Brain microvascular endothelial cell (primary cell): ENCODE data around the gene VCAM1.

ENCODE experiments used
- DNase-seq: peaks from one replicate; pipeline ENCODE4 v3.0.0-alpha.2; 2020
- H3K27ac ChIP-seq: fragments of 250-450 bp; sonication (Bioruptor Pico); 2 replicates; pipeline ENCODE4 v1.5.1; 2020; ENCODE audit warnings: mild to moderate bottlenecking, moderate library complexity
- H3K27me3 ChIP-seq: fragments of 250-450 bp; sonication (Bioruptor Pico); replicated peaks from 2 replicates; pipeline ENCODE4 v1.5.1; 2020; ENCODE audit warnings: mild to moderate bottlenecking
- H3K36me3 ChIP-seq: fragments of 250-450 bp; sonication (Bioruptor Pico); replicated peaks from 2 replicates; pipeline ENCODE4 v1.5.1; 2020; ENCODE audit warnings: mild to moderate bottlenecking
- H3K4me3 ChIP-seq: 2 replicates; pipeline ENCODE4 v1.5.1; 2011; ENCODE audit warnings: low read depth, mild to moderate bottlenecking, control low read depth, low read length, moderate library complexity
- CTCF ChIP-seq: IDR thresholded peaks from 2 replicates; pipeline ENCODE4 v1.5.1; 2011; ENCODE audit warnings: low read depth, mild to moderate bottlenecking, moderate library complexity, low read length, control low read depth, inconsistent platforms; ENCODE audit errors: missing control alignments
- in situ Hi-C: cut with HindIII; loops from 2 replicates; pipeline ENCODE4 v1.10.0; 2017; ENCODE audit warnings: low sequenced_read_pairs, low pct_ligation_motif_present

Gene VCAM1

GRCh38 chr1:100759188-100759587 is 39.6 kb downstream of the VCAM1 start:
- Histone ChIP-seq H3K36me3 (no peaks in the 10 kb centered on the region), H3K27me3 (no peaks in the 10 kb centered on the region), H3K27ac (no peak overlapping the region), H3K4me3 (no peak overlapping the region)
- no peak for TF ChIP-seq CTCF
- in situ Hi-C loops = no loop called here
- DNase-seq = no peak

DNA sequence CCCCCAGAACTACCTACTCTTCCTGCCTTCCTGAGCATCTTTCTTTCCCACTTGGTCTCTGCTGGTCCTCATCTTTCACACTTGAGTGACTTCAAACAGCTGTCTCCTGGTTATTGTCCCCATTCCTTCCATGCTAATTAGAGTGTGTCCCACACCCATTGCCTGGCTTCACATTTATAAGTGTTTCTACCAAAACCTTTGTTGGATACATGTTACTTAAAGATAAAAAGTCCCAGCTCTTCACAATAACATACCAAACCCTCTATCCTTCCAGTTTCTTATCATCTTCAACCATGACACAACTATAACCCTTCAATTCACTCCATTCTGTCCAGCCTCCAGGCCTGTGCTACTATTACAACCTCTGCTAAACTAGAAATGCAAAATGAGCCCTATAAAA is 41.0 kb downstream of the VCAM1 start:
- in situ Hi-C loops = no loop called here
- no peaks in the 10 kb centered on the region for H3K27me3 ChIP-seq
- no peak overlapping the region for H3K27ac ChIP-seq
- H3K4me3 ChIP-seq = no peak overlapping the region
- TF ChIP-seq CTCF = no peak
- DNase-seq = no peak
- no peaks in the 10 kb centered on the region for H3K36me3 ChIP-seq

DNA sequence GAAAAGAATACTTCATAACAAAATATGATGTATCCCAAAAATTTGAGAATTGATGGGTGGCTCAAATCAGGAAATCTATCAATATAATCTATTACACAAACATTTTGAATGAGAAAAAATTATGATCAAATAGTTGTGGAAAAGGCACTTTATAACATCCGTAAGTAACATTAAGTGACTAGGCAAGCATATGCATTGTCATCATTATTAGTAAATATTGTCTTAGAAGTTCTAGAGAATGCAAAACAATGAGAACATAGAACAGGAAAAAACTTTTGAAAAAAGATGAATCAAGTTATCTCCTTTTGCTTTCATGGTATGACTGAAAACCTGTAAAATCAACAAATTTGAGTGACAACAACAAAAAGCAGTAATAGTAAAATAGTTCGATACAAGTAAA is 42.9 kb downstream of the VCAM1 start:
- Histone ChIP-seq H3K36me3 (no peaks in the 10 kb centered on the region), H3K27me3 (no peaks in the 10 kb centered on the region), H3K27ac (no peak overlapping the region), H3K4me3 (no peak overlapping the region)
- TF ChIP-seq CTCF = no peak
- in situ Hi-C loops = no loop called here
- no peak for DNase-seq

DNA sequence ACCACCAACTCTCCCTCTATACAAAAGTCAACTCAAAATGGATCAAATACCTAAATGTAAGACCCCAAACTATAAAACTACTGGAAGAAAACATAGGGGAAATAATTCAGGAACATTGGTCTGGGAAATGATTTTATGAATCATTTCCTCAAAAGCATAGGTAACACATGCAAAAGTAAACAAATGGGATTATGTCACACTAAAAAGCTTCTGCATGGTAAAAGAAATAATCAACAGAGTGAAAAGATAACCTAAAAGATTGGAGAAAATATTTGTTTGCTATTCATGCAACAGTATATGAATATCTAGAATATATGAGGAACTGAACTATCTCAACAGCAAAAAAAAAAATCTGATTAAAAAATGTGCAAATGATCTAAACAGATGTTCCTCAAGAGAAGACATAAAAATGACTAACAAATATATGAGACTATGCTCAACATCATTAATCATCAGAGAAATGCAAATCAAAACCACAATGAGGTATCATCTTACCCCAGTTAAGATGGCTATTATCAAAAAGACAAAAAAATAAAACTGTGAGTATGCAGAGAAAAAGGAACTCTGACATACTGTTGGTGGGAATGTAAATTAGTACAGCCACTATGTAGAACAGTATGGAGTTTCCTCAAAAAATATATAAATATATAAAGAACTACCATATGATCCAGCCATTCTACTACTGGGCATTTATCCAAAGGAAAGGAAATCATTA is 47.8 kb downstream of the VCAM1 start:
- no peak overlapping the region for H3K4me3 ChIP-seq
- no peak for TF ChIP-seq CTCF
- DNase-seq = no peak
- H3K36me3 ChIP-seq = no peaks in the 10 kb centered on the region
- in situ Hi-C loops = no loop called here
- no peaks in the 10 kb centered on the region for H3K27me3 ChIP-seq
- no peak overlapping the region for H3K27ac ChIP-seq

- no peak for TF ChIP-seq CTCF
- Histone ChIP-seq H3K27me3 (no peaks in the 10 kb centered on the region), H3K4me3 (no peak overlapping the region), H3K36me3 (no peaks in the 10 kb centered on the region), H3K27ac (no peak overlapping the region)
- DNase-seq = no peak
- in situ Hi-C loops = no loop called here
Measured at GRCh38 chr1:100769323-100769722, 49.8 kb downstream of the VCAM1 start.

- Histone ChIP-seq H3K27me3 (no peaks in the 10 kb centered on the region), H3K27ac (no peak overlapping the region), H3K36me3 (no peaks in the 10 kb centered on the region), H3K4me3 (no peak overlapping the region)
- no peak for TF ChIP-seq CTCF
- no peak for DNase-seq
- in situ Hi-C loops = no loop called here
Measured at GRCh38 chr1:100769906-100770646, 50.5 kb downstream of the VCAM1 start.
